ENCODE data around the gene EXOSC5.

DNA sequence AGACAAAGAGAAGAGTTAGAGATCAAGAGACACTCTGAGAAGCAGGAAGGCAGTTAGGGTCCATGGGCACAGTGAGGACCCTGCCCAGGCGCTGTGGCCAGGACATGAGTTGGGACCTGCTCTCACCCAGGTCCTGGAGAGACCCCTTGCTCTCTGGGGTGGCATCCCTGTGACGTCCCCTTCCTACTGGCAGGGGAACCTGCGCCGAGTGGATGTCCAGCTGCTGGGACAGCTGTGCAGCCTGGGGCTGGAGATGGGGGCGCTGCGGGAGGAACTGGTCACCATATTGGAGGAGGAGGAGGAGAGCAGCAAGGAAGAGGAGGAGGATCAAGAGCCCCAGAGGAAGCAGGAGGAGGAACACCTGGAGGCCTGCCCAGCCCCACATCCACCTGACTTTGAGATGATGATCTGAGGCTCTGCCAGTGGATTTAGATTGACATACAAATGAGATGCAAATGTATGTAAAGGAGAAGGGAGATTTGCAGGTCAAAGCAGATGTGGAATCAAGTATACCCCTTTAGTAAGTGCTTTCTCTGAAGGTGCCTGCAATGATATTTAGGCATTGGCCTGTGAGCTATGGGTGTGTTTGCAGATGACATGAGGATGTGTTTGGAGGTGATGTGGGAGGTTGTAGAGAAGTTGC, 46.8 kb upstream of the EXOSC5 start:
- TF ChIP-seq, protein P1, sequence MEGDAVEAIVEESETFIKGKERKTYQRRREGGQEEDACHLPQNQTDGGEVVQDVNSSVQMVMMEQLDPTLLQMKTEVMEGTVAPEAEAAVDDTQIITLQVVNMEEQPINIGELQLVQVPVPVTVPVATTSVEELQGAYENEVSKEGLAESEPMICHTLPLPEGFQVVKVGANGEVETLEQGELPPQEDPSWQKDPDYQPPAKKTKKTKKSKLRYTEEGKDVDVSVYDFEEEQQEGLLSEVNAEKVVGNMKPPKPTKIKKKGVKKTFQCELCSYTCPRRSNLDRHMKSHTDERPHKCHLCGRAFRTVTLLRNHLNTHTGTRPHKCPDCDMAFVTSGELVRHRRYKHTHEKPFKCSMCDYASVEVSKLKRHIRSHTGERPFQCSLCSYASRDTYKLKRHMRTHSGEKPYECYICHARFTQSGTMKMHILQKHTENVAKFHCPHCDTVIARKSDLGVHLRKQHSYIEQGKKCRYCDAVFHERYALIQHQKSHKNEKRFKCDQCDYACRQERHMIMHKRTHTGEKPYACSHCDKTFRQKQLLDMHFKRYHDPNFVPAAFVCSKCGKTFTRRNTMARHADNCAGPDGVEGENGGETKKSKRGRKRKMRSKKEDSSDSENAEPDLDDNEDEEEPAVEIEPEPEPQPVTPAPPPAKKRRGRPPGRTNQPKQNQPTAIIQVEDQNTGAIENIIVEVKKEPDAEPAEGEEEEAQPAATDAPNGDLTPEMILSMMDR (IDR thresholded peaks at IDR 0.05; ENCODE audit: borderline replicate concordance, extremely low read depth, low read length, poor library complexity, severe bottlenecking) = no peak
- TF ChIP-seq EZH2 (IDR thresholded peaks at IDR 0.05; ENCODE audit: borderline replicate concordance, low read depth, low read length, severe bottlenecking) = no peak
